HepG2 (cell line): Measurements from ENCODE around the gene AGAP3. TPM values are rescaled to one million over a fixed set of nuclear protein-coding genes. Genes with fewer than 3 reads are reported as not detected.

Experiments used
- BCLAF1 ChIP-seq: fragments of 450-650 bp; IDR thresholded peaks from 2 replicates; pipeline ENCODE4 v1.6.1; 2017; ENCODE audit warnings: mild to moderate bottlenecking
- FOSL1 ChIP-seq: sonication (generic); formaldehyde crosslinking; IDR thresholded peaks from 2 replicates; pipeline ENCODE4 v1.9.0; 2021; ENCODE audit warnings: missing genetic modification reagents, borderline replicate concordance
- GABPB1 ChIP-seq: IDR thresholded peaks from 2 replicates; pipeline ENCODE4 v1.6.1; 2016; ENCODE audit warnings: mild to moderate bottlenecking, missing genetic modification reagents, moderate library complexity, missing compliant biosample characterization
- HIVEP1 ChIP-seq: sonication (generic); formaldehyde crosslinking; IDR thresholded peaks from 2 replicates; pipeline ENCODE4 v1.4.0; 2020; ENCODE audit warnings: mild to moderate bottlenecking, missing genetic modification reagents
- MAZ ChIP-seq, 2 experiments: sonication (generic) in 1 of 2; formaldehyde crosslinking in 1 of 2; IDR thresholded peaks; 2 replicates each; pipeline versions ENCODE4 v1.5.0 to v1.6.1; 2012 to 2020; ENCODE audit warnings: low read depth in 2 of 2, mild to moderate bottlenecking in 2 of 2, borderline replicate concordance in 1 of 2, improper control_type of control experiment in 1 of 2, low read length in 1 of 2, missing genetic modification reagents in 1 of 2, moderate library complexity in 1 of 2
- RBFOX2 ChIP-seq: fragments of 200-400 bp; formaldehyde crosslinking; IDR thresholded peaks from 2 replicates; pipeline ENCODE4 v1.6.1; 2017; ENCODE audit warnings: low read depth, mild to moderate bottlenecking, low read length
- SKIL ChIP-seq: sonication (generic); formaldehyde crosslinking; IDR thresholded peaks from 2 replicates; pipeline ENCODE4 v1.8.0; 2022; ENCODE audit warnings: missing genetic modification reagents, mild to moderate bottlenecking, moderate library complexity, borderline replicate concordance
- TEAD3 ChIP-seq: optimal IDR thresholded peaks from 2 replicates; pipeline ENCODE3; 2016; ENCODE audit warnings: borderline replicate concordance
- TFDP1 ChIP-seq: IDR thresholded peaks from 2 replicates; pipeline ENCODE4 v1.6.1; 2016; ENCODE audit warnings: missing compliant biosample characterization, missing genetic modification reagents, borderline replicate concordance
- ZBTB33 ChIP-seq: sonication (generic); formaldehyde crosslinking; IDR thresholded peaks from 2 replicates; pipeline ENCODE4 v1.4.0; 2020; ENCODE audit warnings: missing genetic modification reagents
- ZBTB39 ChIP-seq: sonication (generic); formaldehyde crosslinking; IDR thresholded peaks from 2 replicates; pipeline ENCODE4 v1.5.0; 2020; ENCODE audit warnings: missing genetic modification reagents
- ZFY ChIP-seq: sonication (generic); formaldehyde crosslinking; IDR thresholded peaks from 2 replicates; pipeline ENCODE4 v1.4.0; 2020; ENCODE audit warnings: missing genetic modification reagents
- ZNF205 ChIP-seq: IDR thresholded peaks from 2 replicates; pipeline ENCODE4 v1.6.1; 2018; ENCODE audit warnings: missing biosample characterization, missing genetic modification reagents
- ZNF44 ChIP-seq: sonication (generic); formaldehyde crosslinking; IDR thresholded peaks from 2 replicates; pipeline ENCODE4 v1.5.1; 2020; ENCODE audit warnings: mild to moderate bottlenecking, missing genetic modification reagents
- ZNF589 ChIP-seq: sonication (generic); formaldehyde crosslinking; conservative IDR thresholded peaks from 2 replicates; pipeline ENCODE4 v1.8.0; 2022; ENCODE audit warnings: mild to moderate bottlenecking, moderate library complexity, missing genetic modification reagents
- ZNF605 ChIP-seq: sonication (generic); formaldehyde crosslinking; IDR thresholded peaks from 2 replicates; pipeline ENCODE4 v1.8.0; 2022; ENCODE audit warnings: mild to moderate bottlenecking, missing genetic modification reagents
- ZNF780A ChIP-seq: sonication (generic); formaldehyde crosslinking; IDR thresholded peaks from 2 replicates; pipeline ENCODE4 v1.8.0; 2022; ENCODE audit warnings: mild to moderate bottlenecking, missing genetic modification reagents, moderate library complexity
- ZNF83 ChIP-seq: sonication (generic); formaldehyde crosslinking; IDR thresholded peaks from 2 replicates; pipeline ENCODE4 v1.4.0; 2020; ENCODE audit warnings: missing genetic modification reagents, mild to moderate bottlenecking, borderline replicate concordance
- polyA plus RNA-seq, 8 experiments: library from polyadenylated mRNA; depleted of rRNA in 3 of 8; stranded (reverse) in 7 of 8; unstranded in 1 of 8; fragments of >200 nt; fragmentation: Illumina TruSeq in 4 of 8; extraction: Trizol in 4 of 8; gene quantifications; 2 replicates each; pipeline versions ENCODE4 v1.2.1 to v1.2.3, GENCODE V29; 2011 to 2016; ENCODE audit warnings: low read depth in 4 of 8, missing spikeins in 1 of 8, mixed read lengths in 1 of 8; ENCODE audit not compliant: insufficient read depth in 1 of 8
- total RNA-seq, 5 experiments: library from RNA; depleted of rRNA; stranded (reverse); fragments of >200 nt; fragmentation: Illumina TruSeq; extraction: Trizol; gene quantifications; 2 replicates each; pipeline ENCODE4 v1.2.3, GENCODE V29; 2016; ENCODE audit warnings: low read depth in 1 of 5

Gene AGAP3
- total and polyA plus RNA-seq, 2 of the 13 experiments (the other 11 are each of a cell fraction or from before 2014, with no cell fraction given) = 31.3 to 61.4 TPM

- TF ChIP-seq ZBTB39 (CRISPR knock-in tag) (no peak), ZNF605 (CRISPR knock-in tag) (no peak; the same call in 1 of the 2 replicates), HIVEP1 (CRISPR knock-in tag) (no peak), SKIL (CRISPR knock-in tag) (no peak), ZNF83 (CRISPR knock-in tag) (no peak), ZBTB33 (0 out of 2 replicates have a peak, but pooled peaks have one; percentile 10), ZNF589 (CRISPR knock-in tag) (no peak), ZNF44 (CRISPR knock-in tag) (0 out of 2 replicates have a peak, but pooled peaks have one; percentile 30), BCLAF1 (no peak), FOSL1 (no peak), ZNF205 (CRISPR knock-in tag) (no peak), GABPB1 (peak; percentile 85), TFDP1 (CRISPR knock-in tag) (peak; percentile 40; the same call in 1 of the 2 replicates), RBFOX2 (peak; percentile 78), ZNF780A (CRISPR knock-in tag) (no peak), MAZ (IDR thresholded peaks at IDR 0.05; ENCODE audit: borderline replicate concordance, low read depth, low read length) (no peak), MAZ (CRISPR knock-in tag; IDR thresholded peaks at IDR 0.05; ENCODE audit: low read depth) (peak; percentile 66; the same call in 1 of the 2 replicates), TEAD3 (CRISPR knock-in tag) (no peak), ZFY (peak; percentile 92)
Observed at GRCh38 chr7:151087245-151088018, 1.2 kb downstream of the AGAP3 start (continued).
